ENCODE data around the gene AGBL1.

Gene AGBL1

GRCh38 chr15:86892774-86893449, 813.2 kb downstream of the AGBL1 start:
- H3K4me3 ChIP-seq (ENCODE audit: low read depth, low read length): no peak overlapping the region
- DNase-seq (ENCODE audit: low read depth): no peak
- TF ChIP-seq CTCF (IDR thresholded peaks at IDR 0.05; ENCODE audit: control insufficient read depth, extremely low read depth, insufficient read depth): no peak

GRCh38 chr15:86894269-86894668, 814.6 kb downstream of the AGBL1 start:
- no peak overlapping the region for H3K4me3 ChIP-seq (ENCODE audit: low read depth, low read length)
- TF ChIP-seq CTCF (IDR thresholded peaks at IDR 0.05; ENCODE audit: control insufficient read depth, extremely low read depth, insufficient read depth): no peak
- DNase-seq (ENCODE audit: low read depth): no peak

- DNase-seq (ENCODE audit: low read depth): no peak
- TF ChIP-seq CTCF (IDR thresholded peaks at IDR 0.05; ENCODE audit: control insufficient read depth, extremely low read depth, insufficient read depth): no peak
- no peak overlapping the region for H3K4me3 ChIP-seq (ENCODE audit: low read depth, low read length)
Measured at GRCh38 chr15:86903642-86904421, 824.2 kb downstream of the AGBL1 start.

GRCh38 chr15:86905625-86906256, 826.1 kb downstream of the AGBL1 start:
- no peak for TF ChIP-seq CTCF (IDR thresholded peaks at IDR 0.05; ENCODE audit: control insufficient read depth, extremely low read depth, insufficient read depth)
- DNase-seq (ENCODE audit: low read depth): no peak
- no peak overlapping the region for H3K4me3 ChIP-seq (ENCODE audit: low read depth, low read length)

- TF ChIP-seq CTCF (IDR thresholded peaks at IDR 0.05; ENCODE audit: control insufficient read depth, extremely low read depth, insufficient read depth): no peak
- no peak overlapping the region for H3K4me3 ChIP-seq (ENCODE audit: low read depth, low read length)
- DNase-seq (ENCODE audit: low read depth): no peak
Measured at GRCh38 chr15:86906376-86906775, 826.7 kb downstream of the AGBL1 start.

- DNase-seq (ENCODE audit: low read depth): no peak
- no peak overlapping the region for H3K4me3 ChIP-seq (ENCODE audit: low read depth, low read length)
- no peak for TF ChIP-seq CTCF (IDR thresholded peaks at IDR 0.05; ENCODE audit: control insufficient read depth, extremely low read depth, insufficient read depth)
Measured at GRCh38 chr15:86911022-86911421, 831.4 kb downstream of the AGBL1 start.

Data from LNCaP clone FGC (cell line).